Measurements from ENCODE around the gene TBC1D10A. TPM values are rescaled to one million over a fixed set of nuclear protein-coding genes. Genes with fewer than 3 reads are reported as not detected.
A peak's percentile ranks its signal among the peaks of the same experiment; 100 is the strongest.

The TBC1D10A gene
- total RNA-seq, 1 donor from 2014 or later: 15.3 TPM

- no peak for DNase-seq (ENCODE audit: extremely low spot score, unreplicated experiment)
- H3K9me3 Mint-ChIP-seq: no peaks in the 10 kb centered on the region
- peak overlapping the region; percentile 72 for H3K27ac Mint-ChIP-seq
- no peak for TF ChIP-seq CTCF (conservative IDR thresholded peaks at IDR 0.05)
- peaks cover 2% of the 10 kb centered on the region for H3K36me3 Mint-ChIP-seq
- H3K4me3 Mint-ChIP-seq: peak overlapping the region; percentile 89
- H3K4me1 Mint-ChIP-seq (ENCODE audit: unreplicated experiment): peaks cover 25% of the 10 kb centered on the region
- H3K27me3 Mint-ChIP-seq: no peaks in the 10 kb centered on the region
Measured at GRCh38 chr22:30324014-30324730, 2.6 kb downstream of the TBC1D10A start.

- H3K4me3 Mint-ChIP-seq: no peak overlapping the region
- H3K27me3 Mint-ChIP-seq: no peaks in the 10 kb centered on the region
- no peak overlapping the region for H3K27ac Mint-ChIP-seq
- peaks cover 5% of the 10 kb centered on the region for H3K9me3 Mint-ChIP-seq
- H3K36me3 Mint-ChIP-seq: peaks cover 9% of the 10 kb centered on the region
- TF ChIP-seq CTCF (conservative IDR thresholded peaks at IDR 0.05): no peak
- H3K4me1 Mint-ChIP-seq (ENCODE audit: unreplicated experiment): peaks cover 31% of the 10 kb centered on the region
- DNase-seq (ENCODE audit: extremely low spot score, unreplicated experiment): no peak
Measured at GRCh38 chr22:30323246-30323645, 3.5 kb downstream of the TBC1D10A start.

GRCh38 chr22:30321461-30321860 is 5.3 kb downstream of the TBC1D10A start:
- H3K27me3 Mint-ChIP-seq: no peaks in the 10 kb centered on the region

DNA sequence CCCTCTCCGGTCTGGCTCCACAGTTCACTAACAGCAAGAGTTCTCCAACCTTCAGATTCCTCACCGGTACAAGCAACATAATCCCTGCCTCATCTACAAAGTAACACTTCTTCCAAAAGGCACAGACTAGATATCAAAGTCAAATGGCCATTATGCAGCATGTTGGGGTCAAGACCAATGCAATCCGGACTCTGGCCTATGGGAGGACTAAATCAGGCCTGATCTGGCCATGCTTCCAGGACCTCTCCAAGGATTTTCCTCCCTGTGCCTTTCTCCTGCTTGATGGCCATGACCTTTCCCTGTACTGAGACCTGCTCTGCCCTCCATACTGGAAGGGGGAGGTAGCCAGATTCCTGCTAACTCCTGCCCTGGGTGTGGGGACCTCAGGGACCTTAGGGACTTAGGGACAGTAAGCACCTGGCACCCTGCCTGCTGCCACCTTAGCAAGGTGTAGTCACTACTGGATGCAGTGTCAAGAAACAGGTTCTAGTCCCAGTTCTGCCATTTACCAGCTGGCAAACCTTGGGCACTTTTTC is 6.7 kb downstream of the TBC1D10A start:
- Mint-ChIP-seq H3K27ac (peak overlapping the region; percentile 96), H3K27me3 (no peaks in the 10 kb centered on the region), H3K9me3 (peaks cover 5% of the 10 kb centered on the region)

More at GRCh38 chr22:30321461-30321860, 5.3 kb downstream of the TBC1D10A start:
- H3K4me3 Mint-ChIP-seq: no peak overlapping the region
- no peak overlapping the region for H3K27ac Mint-ChIP-seq
- no peak for TF ChIP-seq CTCF (conservative IDR thresholded peaks at IDR 0.05)
- peaks cover 23% of the 10 kb centered on the region for H3K4me1 Mint-ChIP-seq (ENCODE audit: unreplicated experiment)
- peaks cover 9% of the 10 kb centered on the region for H3K36me3 Mint-ChIP-seq
- H3K9me3 Mint-ChIP-seq: peaks cover 5% of the 10 kb centered on the region
- DNase-seq (ENCODE audit: extremely low spot score, unreplicated experiment): no peak

GRCh38 chr22:30318799-30319419 is 7.8 kb downstream of the TBC1D10A start:
- peaks cover 15% of the 10 kb centered on the region for H3K4me1 Mint-ChIP-seq (ENCODE audit: unreplicated experiment)
- peaks cover 5% of the 10 kb centered on the region for H3K9me3 Mint-ChIP-seq
- no peaks in the 10 kb centered on the region for H3K27me3 Mint-ChIP-seq
- peak overlapping the region; percentile 96 for H3K27ac Mint-ChIP-seq
- no peak for DNase-seq (ENCODE audit: extremely low spot score, unreplicated experiment)
- no peak for TF ChIP-seq CTCF (conservative IDR thresholded peaks at IDR 0.05)
- peak overlapping the region; percentile 76 for H3K4me3 Mint-ChIP-seq
- H3K36me3 Mint-ChIP-seq: peaks cover 9% of the 10 kb centered on the region

More for the DNA sequence above, 6.7 kb downstream of the TBC1D10A start:
- Mint-ChIP-seq H3K4me1 (ENCODE audit: unreplicated experiment) (peaks cover 16% of the 10 kb centered on the region), H3K4me3 (no peak overlapping the region), H3K36me3 (peaks cover 9% of the 10 kb centered on the region)
- TF ChIP-seq CTCF (conservative IDR thresholded peaks at IDR 0.05): no peak
- DNase-seq (ENCODE audit: extremely low spot score, unreplicated experiment): no peak

Measured in type B pancreatic cell (in vitro differentiated cells).